Activated naive CD4-positive, alpha-beta T cell (primary cell): ENCODE results near the gene NOD1.
"Not testable (repeated sequence)": the region's sequence is repeated elsewhere in the genome, so short reads cannot be mapped to it uniquely, and the experiment has no call there.

Experiments used
- DNase-seq, 4 experiments: peaks; one replicate each; lab custom pipeline; 2025; lab: John Stamatoyannopoulos, UW

NOD1 gene

GRCh38 chr7:30412782-30413504 lies 65.6 kb downstream of the NOD1 start:
- DNase-seq, result no peak

- no peak for DNase-seq
Observed at GRCh38 chr7:30411897-30412296, 66.7 kb downstream of the NOD1 start.

GRCh38 chr7:30411173-30411572 lies 67.4 kb downstream of the NOD1 start:
- no peak for DNase-seq

- no peak for DNase-seq
Observed at GRCh38 chr7:30406664-30407425, 71.7 kb downstream of the NOD1 start.

- no peak for DNase-seq
Observed at GRCh38 chr7:30405179-30405578, 73.4 kb downstream of the NOD1 start.

GRCh38 chr7:30403477-30403876 lies 75.1 kb downstream of the NOD1 start:
- DNase-seq, result no peak

GRCh38 chr7:30396389-30396788 lies 82.2 kb downstream of the NOD1 start:
- no peak for DNase-seq

GRCh38 chr7:30395676-30396075 lies 82.9 kb downstream of the NOD1 start:
- DNase-seq, result no peak

GRCh38 chr7:30391806-30392205 lies 86.8 kb downstream of the NOD1 start:
- no peak for DNase-seq

GRCh38 chr7:30390736-30391636 lies 87.6 kb downstream of the NOD1 start:
- no peak for DNase-seq

GRCh38 chr7:30389791-30390190 lies 88.8 kb downstream of the NOD1 start:
- DNase-seq, result no peak

- DNase-seq, result no peak
Observed at GRCh38 chr7:30382607-30383006, 96.0 kb downstream of the NOD1 start.

- not testable (repeated sequence) for DNase-seq
Observed at GRCh38 chr7:30380824-30381223, 97.8 kb downstream of the NOD1 start.

- DNase-seq, result no peak
Observed at GRCh38 chr7:30380294-30380693, 98.3 kb downstream of the NOD1 start.

- DNase-seq, result no peak
Observed at GRCh38 chr7:30379741-30380140, 98.8 kb downstream of the NOD1 start.

GRCh38 chr7:30379131-30379530 lies 99.5 kb downstream of the NOD1 start:
- no peak for DNase-seq

GRCh38 chr7:30378275-30378674 lies 100.3 kb downstream of the NOD1 start:
- DNase-seq, result no peak
